ENCODE results near the gene ABCC1. TPM values are rescaled to one million over a fixed set of nuclear protein-coding genes. Genes with fewer than 3 reads are reported as not detected.
A peak's percentile ranks its signal among the peaks of the same experiment; 100 is the strongest.
"Not testable (repeated sequence)": the region's sequence is repeated elsewhere in the genome, so short reads cannot be mapped to it uniquely, and the experiment has no call there.

The ABCC1 gene
- total RNA-seq, 1 donor from 2014 or later: 49.8 TPM

GRCh38 chr16:16100631-16101030, 151.2 kb downstream of the ABCC1 start:
- Mint-ChIP-seq H3K27ac (no peak overlapping the region), H3K36me3 (ENCODE audit: low read depth) (peaks cover 62% of the 10 kb centered on the region), H3K27me3 (no peaks in the 10 kb centered on the region), H3K9me3 (no peaks in the 10 kb centered on the region), H3K4me1 (peaks cover 46% of the 10 kb centered on the region), H3K4me3 (peak overlapping the region; percentile 11)
- ChIA-PET CTCF (no interaction called here), POLR2A (no interaction called here)
- no peak for TF ChIP-seq CTCF (IDR thresholded peaks at IDR 0.05)
- DNase-seq (no peak), ATAC-seq (ENCODE audit: low read depth) (peak; percentile 72)
- intact Hi-C loops (cut with micrococcal nuclease): no loop called here

- no peaks in the 10 kb centered on the region for H3K9me3 Mint-ChIP-seq
- H3K4me3 Mint-ChIP-seq: no peak overlapping the region
- no peak for ATAC-seq (ENCODE audit: low read depth)
- no peak for DNase-seq
- ChIA-PET POLR2A (no interaction called here), CTCF (no interaction called here)
- intact Hi-C loops (cut with micrococcal nuclease): no loop called here
- TF ChIP-seq CTCF (IDR thresholded peaks at IDR 0.05): no peak
- peaks cover 65% of the 10 kb centered on the region for H3K36me3 Mint-ChIP-seq (ENCODE audit: low read depth)
- H3K27ac Mint-ChIP-seq: no peak overlapping the region
- peaks cover 50% of the 10 kb centered on the region for H3K4me1 Mint-ChIP-seq
- no peaks in the 10 kb centered on the region for H3K27me3 Mint-ChIP-seq
These were observed 152.2 kb downstream of the ABCC1 start for GRCh38 chr16:16101585-16101984.

GRCh38 chr16:16102738-16103137, 153.3 kb downstream of the ABCC1 start:
- Mint-ChIP-seq H3K9me3 (no peaks in the 10 kb centered on the region), H3K36me3 (ENCODE audit: low read depth) (peaks cover 69% of the 10 kb centered on the region), H3K4me1 (peaks cover 52% of the 10 kb centered on the region), H3K4me3 (no peak overlapping the region), H3K27me3 (no peaks in the 10 kb centered on the region), H3K27ac (no peak overlapping the region)
- ChIA-PET POLR2A (no interaction called here), CTCF (no interaction called here)
- intact Hi-C loops (cut with micrococcal nuclease): no loop called here
- DNase-seq (no peak), ATAC-seq (ENCODE audit: low read depth) (no peak)
- TF ChIP-seq CTCF (IDR thresholded peaks at IDR 0.05): no peak

GRCh38 chr16:16104132-16104803, 154.9 kb downstream of the ABCC1 start:
- H3K36me3 Mint-ChIP-seq (ENCODE audit: low read depth): peaks cover 67% of the 10 kb centered on the region
- H3K4me1 Mint-ChIP-seq: peaks cover 48% of the 10 kb centered on the region
- H3K27me3 Mint-ChIP-seq; ATAC-seq (ENCODE audit: low read depth); intact Hi-C loops (cut with micrococcal nuclease); H3K9me3 Mint-ChIP-seq; CTCF ChIA-PET; POLR2A ChIA-PET; H3K4me3 Mint-ChIP-seq; H3K27ac Mint-ChIP-seq; DNase-seq: not testable (repeated sequence)

GRCh38 chr16:16104804-16105141, 155.4 kb downstream of the ABCC1 start:
- H3K36me3 Mint-ChIP-seq (ENCODE audit: low read depth): peaks cover 69% of the 10 kb centered on the region
- CTCF ChIA-PET; POLR2A ChIA-PET; ATAC-seq (ENCODE audit: low read depth); H3K27ac Mint-ChIP-seq; DNase-seq; intact Hi-C loops (cut with micrococcal nuclease); H3K9me3 Mint-ChIP-seq; H3K27me3 Mint-ChIP-seq; H3K4me3 Mint-ChIP-seq: not testable (repeated sequence)
- peaks cover 44% of the 10 kb centered on the region for H3K4me1 Mint-ChIP-seq

- Mint-ChIP-seq H3K36me3 (ENCODE audit: low read depth) (peaks cover 77% of the 10 kb centered on the region), H3K9me3 (no peaks in the 10 kb centered on the region), H3K27me3 (no peaks in the 10 kb centered on the region), H3K4me3 (peak overlapping the region; percentile 28), H3K27ac (peak overlapping the region; percentile 24), H3K4me1 (peaks cover 35% of the 10 kb centered on the region)
- ChIA-PET CTCF (no interaction called here), POLR2A (interaction anchor here (0.5 kb wide), 1 partner anchor 55 kb away, joined by 12 read pairs; no protein-coding TSS in a partner anchor)
- no peak for TF ChIP-seq CTCF (IDR thresholded peaks at IDR 0.05)
- DNase-seq (no peak), ATAC-seq (ENCODE audit: low read depth) (peak; percentile 49)
- intact Hi-C loops (cut with micrococcal nuclease): no loop called here
These were observed 156.2 kb downstream of the ABCC1 start for GRCh38 chr16:16105646-16106045.

Data from activated B cell treated with CpG ODN at 0.5 μM for 24 hours (primary cell).